Osteoblast (primary cell): ENCODE measurements around the gene NELL1. TPM values are rescaled to one million over a fixed set of nuclear protein-coding genes. Genes with fewer than 3 reads are reported as not detected.

Experiments
- DNase-seq: peaks from one replicate; pipeline ENCODE4 v3.0.0; 2011; ENCODE audit warnings: low spot score, mixed read lengths; ENCODE audit not compliant: insufficient read length; ENCODE audit errors: missing footprints
- H2AFZ ChIP-seq: 2 replicates; pipeline ENCODE4 v1.6.0; 2011; ENCODE audit warnings: mild to moderate bottlenecking, low read length
- H3K27ac ChIP-seq: 2 replicates; pipeline ENCODE4 v1.5.1; 2011; ENCODE audit warnings: mild to moderate bottlenecking, low read depth, low read length, moderate library complexity
- H3K27me3 ChIP-seq: 2 replicates; pipeline ENCODE4 v1.6.0; 2012; ENCODE audit warnings: mild to moderate bottlenecking, control low read depth, inconsistent platforms, low read length, moderate library complexity; ENCODE audit not compliant: insufficient read depth
- H3K36me3 ChIP-seq: 2 replicates; pipeline ENCODE4 v1.5.1; 2011; ENCODE audit warnings: mild to moderate bottlenecking, low read length, control low read depth, moderate library complexity; ENCODE audit not compliant: insufficient read depth
- H3K4me1 ChIP-seq: 2 replicates; pipeline ENCODE4 v1.5.1; 2011; ENCODE audit warnings: mild to moderate bottlenecking, low read length, control low read depth, moderate library complexity; ENCODE audit not compliant: insufficient read depth
- H3K4me2 ChIP-seq: 2 replicates; pipeline ENCODE4 v1.6.0; 2011; ENCODE audit warnings: mild to moderate bottlenecking, low read length; ENCODE audit not compliant: insufficient read depth
- H3K4me3 ChIP-seq: fragments of 200-600 bp; sonication (generic); 3 replicates; pipeline ENCODE4 v1.5.1; 2012; ENCODE audit warnings: mild to moderate bottlenecking, low read length, inconsistent platforms; ENCODE audit not compliant: insufficient read depth
- H3K79me2 ChIP-seq: 2 replicates; pipeline ENCODE4 v1.6.0; 2012; ENCODE audit warnings: mild to moderate bottlenecking, low read length, control low read depth, inconsistent platforms; ENCODE audit not compliant: insufficient read depth
- H3K9me3 ChIP-seq: 2 replicates; pipeline ENCODE4 v1.5.1; 2011; ENCODE audit warnings: low read depth, low read length, control low read depth
- H4K20me1 ChIP-seq: 2 replicates; pipeline ENCODE4 v1.6.0; 2012; ENCODE audit warnings: mild to moderate bottlenecking, low read length, control low read depth; ENCODE audit not compliant: insufficient read depth
- CTCF ChIP-seq: IDR thresholded peaks from 2 replicates; pipeline ENCODE4 v1.5.1; 2011; ENCODE audit warnings: mild to moderate bottlenecking, low read depth, low read length, moderate library complexity; ENCODE audit errors: extremely low read depth
- total RNA-seq: library from RNA; depleted of rRNA; stranded (reverse); fragments of >200 nt; gene quantifications from 2 replicates; pipeline ENCODE4 v1.2.3, GENCODE V29; 2012

The NELL1 gene
- total RNA-seq, 1 donor, result not detected

DNA sequence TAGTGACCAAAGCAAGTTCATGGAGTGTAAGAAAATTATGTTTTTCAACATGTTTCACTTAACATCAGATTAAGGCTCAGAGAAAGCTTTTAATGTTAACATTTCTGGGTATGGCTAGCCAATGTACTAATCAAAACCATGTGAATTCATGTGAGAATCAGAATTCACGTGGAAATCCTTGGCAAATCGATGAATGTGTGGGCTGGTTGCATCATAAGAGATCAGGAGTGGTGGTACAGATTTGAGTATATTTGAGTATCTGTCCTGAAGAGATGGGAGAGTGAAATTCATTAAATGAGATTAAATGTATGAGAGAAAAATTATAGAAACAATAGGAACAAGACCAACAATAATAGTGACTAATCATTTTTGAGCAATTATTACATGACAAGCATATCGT, 884.9 kb downstream of the NELL1 start:
- TF ChIP-seq CTCF, result no peak
- no peak overlapping the region for H3K4me3 ChIP-seq
- H2AFZ ChIP-seq, result no peak overlapping the region
- no peaks in the 10 kb centered on the region for H4K20me1 ChIP-seq
- no peaks in the 10 kb centered on the region for H3K79me2 ChIP-seq
- H3K36me3 ChIP-seq, result no peaks in the 10 kb centered on the region
- no peaks in the 10 kb centered on the region for H3K27me3 ChIP-seq
- no peaks in the 10 kb centered on the region for H3K9me3 ChIP-seq
- H3K4me2 ChIP-seq, result no peak overlapping the region
- DNase-seq, result no peak
- no peak overlapping the region for H3K27ac ChIP-seq
- no peaks in the 10 kb centered on the region for H3K4me1 ChIP-seq

DNA sequence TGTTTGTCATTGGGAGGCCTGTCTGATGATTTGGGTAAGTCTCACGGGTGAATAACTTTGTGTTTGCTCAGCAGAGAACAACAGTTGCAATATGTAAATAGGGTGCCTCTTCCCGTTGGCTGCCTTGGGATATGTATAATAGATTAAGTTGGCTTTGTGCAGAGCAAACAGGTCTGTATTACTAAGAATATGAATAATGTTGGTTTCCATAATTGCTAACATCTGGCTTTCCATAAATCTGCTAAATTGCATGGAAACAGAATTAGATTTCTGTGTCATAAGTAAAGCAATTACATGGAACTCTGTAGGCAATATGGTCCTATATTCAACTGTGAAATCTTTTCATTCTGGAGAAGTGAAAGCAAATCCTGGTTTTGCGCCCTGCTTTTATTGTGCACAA, 887.5 kb downstream of the NELL1 start:
- H2AFZ ChIP-seq, result no peak overlapping the region
- H3K4me1 ChIP-seq, result no peaks in the 10 kb centered on the region
- DNase-seq, result no peak
- H3K9me3 ChIP-seq, result peaks cover 3% of the 10 kb centered on the region
- H3K4me2 ChIP-seq, result no peak overlapping the region
- no peaks in the 10 kb centered on the region for H3K79me2 ChIP-seq
- no peak overlapping the region for H3K27ac ChIP-seq
- TF ChIP-seq CTCF, result no peak
- no peaks in the 10 kb centered on the region for H4K20me1 ChIP-seq
- no peak overlapping the region for H3K4me3 ChIP-seq
- no peaks in the 10 kb centered on the region for H3K27me3 ChIP-seq
- no peaks in the 10 kb centered on the region for H3K36me3 ChIP-seq

DNA sequence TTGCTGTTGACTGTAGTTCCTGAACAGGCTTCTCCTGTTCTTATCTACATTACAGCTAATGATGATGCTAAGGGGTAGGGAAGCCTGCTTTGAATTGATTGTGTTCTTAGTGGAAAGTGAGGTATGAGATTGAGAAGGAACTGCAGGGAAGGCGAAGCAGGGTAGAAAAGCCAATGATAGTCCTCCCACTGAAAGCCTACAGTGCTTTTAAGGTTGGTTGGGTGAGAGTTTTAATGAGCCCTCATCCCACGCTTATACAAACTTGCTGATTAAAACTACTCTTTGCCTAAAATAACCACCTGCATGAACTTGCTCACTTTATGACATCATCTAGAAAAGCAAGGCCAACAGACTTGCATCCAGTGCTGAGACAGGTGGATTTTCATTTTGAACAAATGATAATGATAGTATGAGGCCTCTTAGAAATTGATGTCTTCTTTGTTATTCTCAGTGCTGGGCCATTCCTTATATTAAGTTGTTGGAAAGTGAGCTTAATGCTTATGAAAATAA, 891.1 kb downstream of the NELL1 start:
- TF ChIP-seq CTCF, result no peak
- no peaks in the 10 kb centered on the region for H4K20me1 ChIP-seq
- H3K27me3 ChIP-seq, result no peaks in the 10 kb centered on the region
- H3K36me3 ChIP-seq, result no peaks in the 10 kb centered on the region
- no peak for DNase-seq
- H3K9me3 ChIP-seq, result peaks cover 3% of the 10 kb centered on the region
- no peak overlapping the region for H2AFZ ChIP-seq
- no peaks in the 10 kb centered on the region for H3K4me1 ChIP-seq
- H3K4me2 ChIP-seq, result no peak overlapping the region
- no peak overlapping the region for H3K4me3 ChIP-seq
- no peak overlapping the region for H3K27ac ChIP-seq
- H3K79me2 ChIP-seq, result no peaks in the 10 kb centered on the region

DNA sequence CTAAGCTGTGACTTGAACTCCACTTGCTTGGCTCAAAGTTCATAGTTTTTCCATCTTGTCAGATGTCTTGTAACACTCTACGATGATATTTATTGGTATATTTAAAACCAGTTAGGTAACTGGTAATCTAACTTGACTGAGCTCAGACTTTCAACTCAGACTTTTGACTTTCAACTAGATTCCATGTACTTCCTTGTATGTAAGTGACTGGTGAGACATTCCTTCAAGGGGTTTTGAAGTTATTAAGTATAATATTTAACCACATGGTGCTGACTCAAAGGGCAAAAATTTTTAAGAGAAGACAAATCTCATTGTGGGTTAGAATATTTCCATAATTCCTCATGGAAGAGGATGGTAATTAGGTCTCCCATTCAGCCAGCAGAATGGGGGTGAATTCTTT, 892.2 kb downstream of the NELL1 start:
- DNase-seq, result no peak
- H3K27ac ChIP-seq, result no peak overlapping the region
- H3K9me3 ChIP-seq, result peaks cover 3% of the 10 kb centered on the region
- no peak for TF ChIP-seq CTCF
- H3K79me2 ChIP-seq, result no peaks in the 10 kb centered on the region
- no peak overlapping the region for H3K4me3 ChIP-seq
- H2AFZ ChIP-seq, result no peak overlapping the region
- H3K36me3 ChIP-seq, result no peaks in the 10 kb centered on the region
- H3K4me2 ChIP-seq, result no peak overlapping the region
- no peaks in the 10 kb centered on the region for H4K20me1 ChIP-seq
- no peaks in the 10 kb centered on the region for H3K27me3 ChIP-seq
- no peaks in the 10 kb centered on the region for H3K4me1 ChIP-seq
